ENCODE measurements around the gene MAGEA11.
"Not testable (repeated sequence)": the region's sequence is repeated elsewhere in the genome, so short reads cannot be mapped to it uniquely, and the experiment has no call there.

Gene MAGEA11

DNA sequence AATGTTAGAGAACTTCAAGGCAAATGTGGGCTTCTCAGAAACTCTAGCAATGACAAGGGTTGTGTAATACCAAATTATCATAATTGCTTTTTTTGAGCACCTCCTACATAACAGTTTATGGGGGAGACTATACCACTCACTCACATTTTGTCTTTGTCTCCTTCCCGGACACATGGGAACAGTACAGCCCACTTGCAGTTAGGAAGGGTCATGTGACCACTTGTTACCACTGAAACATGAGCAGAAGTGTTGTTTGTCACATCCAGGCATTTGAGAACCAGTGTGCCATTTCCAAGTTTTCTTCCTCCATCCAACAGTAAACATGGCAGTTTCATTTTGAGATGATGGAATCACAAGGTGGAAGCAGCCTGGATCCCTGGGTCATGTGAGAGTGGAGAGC lies 6.9 kb downstream of the MAGEA11 start:
- no peak for DNase-seq (ENCODE audit: low read depth in 2 of 2)

DNA sequence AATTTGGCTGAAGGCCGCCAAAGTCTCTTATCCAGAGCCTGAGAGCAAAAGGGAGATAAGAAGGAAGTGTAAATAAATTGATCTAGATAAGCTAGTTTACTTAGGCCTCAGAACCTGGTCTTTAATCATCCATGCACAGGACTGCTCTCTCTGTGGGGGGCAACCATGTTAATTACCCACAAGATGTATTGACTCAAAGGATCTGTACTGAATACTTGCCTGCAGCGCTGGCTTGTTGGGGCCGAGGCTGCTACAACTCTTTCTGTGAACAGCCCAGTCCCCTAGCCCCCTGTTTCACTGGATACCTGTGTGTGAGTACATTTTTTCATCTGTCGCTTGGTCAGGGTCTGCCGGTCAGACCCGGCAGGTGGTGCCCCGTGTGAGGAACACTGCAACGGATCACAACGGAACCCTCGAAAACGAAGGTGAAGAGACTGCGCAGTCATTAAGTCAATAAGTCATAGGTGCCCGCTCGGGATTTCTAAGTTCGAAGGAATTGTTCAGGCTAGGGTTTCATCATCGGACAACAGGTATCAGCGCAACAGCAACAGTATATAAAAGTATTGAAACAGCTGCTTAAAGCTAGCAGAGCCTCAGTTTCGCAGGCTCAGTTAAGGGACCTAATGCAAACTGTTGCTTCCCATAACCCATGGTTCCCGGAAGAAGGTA lies 8.3 kb downstream of the MAGEA11 start:
- no peak for DNase-seq (ENCODE audit: low read depth in 2 of 2)

DNA sequence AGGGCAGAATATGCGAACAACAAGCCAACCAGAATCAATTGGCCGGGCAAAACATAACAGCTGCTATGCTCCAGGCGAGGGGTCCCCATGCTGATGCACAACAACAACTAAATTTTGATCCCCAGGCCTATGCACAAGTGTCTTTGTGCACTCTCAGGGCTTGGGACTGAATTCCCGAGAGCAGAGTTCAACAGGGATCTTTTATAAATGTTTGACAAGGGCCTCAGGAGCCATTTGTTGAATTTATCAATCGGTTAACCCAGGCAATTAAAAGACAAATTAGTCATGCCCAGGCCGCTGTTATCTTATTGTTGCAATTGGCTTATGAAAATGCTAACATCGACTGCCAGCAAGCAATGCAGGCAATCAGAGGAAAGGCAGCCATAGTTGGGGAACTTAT lies 9.4 kb downstream of the MAGEA11 start:
- DNase-seq (ENCODE audit: low read depth in 2 of 2): not testable (repeated sequence)

DNA sequence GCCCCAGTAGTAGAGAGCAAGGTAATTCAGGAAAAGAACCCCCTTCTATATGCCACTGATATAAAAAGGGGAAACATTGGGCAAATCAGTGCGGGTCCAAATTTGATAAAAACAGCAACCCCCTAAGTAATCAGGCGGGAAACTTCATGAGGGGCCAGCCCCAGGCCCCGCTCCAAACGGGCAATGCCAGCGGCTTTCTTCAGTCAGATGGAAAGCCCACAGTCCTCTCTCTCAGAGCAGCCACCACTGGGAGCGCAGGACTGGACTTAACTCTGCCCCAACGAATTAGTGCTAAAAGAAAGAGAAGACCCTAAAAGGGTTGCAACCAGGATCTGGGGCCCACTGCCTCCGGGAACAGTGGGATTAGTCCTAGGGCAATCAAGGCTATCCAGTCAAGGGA lies 9.9 kb downstream of the MAGEA11 start:
- DNase-seq (ENCODE audit: low read depth in 2 of 2): no peak

DNA sequence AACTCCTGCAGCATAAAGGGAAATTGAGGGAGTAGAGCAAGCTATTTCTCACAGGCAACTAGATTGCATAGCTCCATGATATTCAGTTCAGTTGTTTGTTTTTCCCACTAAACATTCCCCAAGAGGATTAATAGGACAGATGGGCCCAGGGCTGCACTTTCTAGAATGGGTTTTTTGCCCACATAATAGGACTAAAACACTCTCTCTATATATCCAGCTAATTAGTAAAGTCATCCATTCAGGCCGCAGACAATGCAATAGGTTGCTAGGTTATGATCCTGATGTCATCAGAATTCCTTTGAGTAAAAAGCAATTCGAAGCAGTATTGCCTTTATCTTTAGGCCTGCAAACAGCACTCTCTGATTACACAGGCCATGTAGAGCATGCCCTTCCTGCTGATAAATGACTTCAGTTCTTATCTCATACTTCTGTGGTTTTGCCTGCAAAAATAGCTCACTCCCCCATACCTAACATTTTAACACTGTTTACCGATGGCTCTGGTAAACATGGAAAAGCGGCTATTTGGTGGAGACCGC lies 11.8 kb downstream of the MAGEA11 start:
- DNase-seq (ENCODE audit: low read depth in 2 of 2): not testable (repeated sequence)

DNA sequence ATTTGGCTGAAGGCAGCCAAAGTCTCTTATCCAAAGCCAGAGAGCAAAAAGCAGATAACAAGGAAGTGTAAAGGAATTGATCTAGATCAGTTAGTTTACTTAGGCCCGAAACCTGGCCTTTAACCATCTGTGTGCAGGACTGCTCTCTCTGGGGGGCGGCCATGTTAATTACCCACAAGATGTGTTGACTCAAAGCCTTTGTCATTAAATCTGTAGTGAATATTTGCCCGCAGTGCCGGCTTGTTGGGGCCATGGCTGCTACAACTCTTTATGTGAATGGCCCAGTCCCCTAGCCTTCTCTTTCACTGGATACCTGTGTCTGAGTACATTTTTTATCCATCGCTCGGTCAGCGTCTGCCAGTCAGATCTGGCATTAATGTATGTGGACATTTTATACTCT lies 15.4 kb downstream of the MAGEA11 start:
- DNase-seq (ENCODE audit: low read depth in 2 of 2): not testable (repeated sequence)

DNA sequence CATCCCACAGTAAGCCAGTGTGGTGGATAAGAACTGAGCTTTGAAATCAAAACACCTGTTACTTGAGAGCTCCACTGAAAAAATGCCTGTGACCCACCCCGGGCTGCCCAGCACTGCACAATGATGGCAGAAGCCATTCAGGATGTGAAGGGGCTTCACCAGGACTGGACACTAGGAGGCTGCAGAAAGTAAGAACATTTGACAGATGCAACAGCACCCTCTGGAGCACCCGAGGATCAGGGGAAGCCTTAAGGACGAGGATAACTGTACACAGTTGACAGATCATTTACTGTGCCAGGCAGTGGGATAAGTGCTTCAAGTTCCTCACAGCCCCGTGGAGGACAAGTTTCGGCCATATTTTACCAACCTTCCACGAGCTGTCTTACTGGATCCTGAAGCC lies 30.4 kb downstream of the MAGEA11 start:
- DNase-seq (ENCODE audit: low read depth in 2 of 2): not testable (repeated sequence)

DNA sequence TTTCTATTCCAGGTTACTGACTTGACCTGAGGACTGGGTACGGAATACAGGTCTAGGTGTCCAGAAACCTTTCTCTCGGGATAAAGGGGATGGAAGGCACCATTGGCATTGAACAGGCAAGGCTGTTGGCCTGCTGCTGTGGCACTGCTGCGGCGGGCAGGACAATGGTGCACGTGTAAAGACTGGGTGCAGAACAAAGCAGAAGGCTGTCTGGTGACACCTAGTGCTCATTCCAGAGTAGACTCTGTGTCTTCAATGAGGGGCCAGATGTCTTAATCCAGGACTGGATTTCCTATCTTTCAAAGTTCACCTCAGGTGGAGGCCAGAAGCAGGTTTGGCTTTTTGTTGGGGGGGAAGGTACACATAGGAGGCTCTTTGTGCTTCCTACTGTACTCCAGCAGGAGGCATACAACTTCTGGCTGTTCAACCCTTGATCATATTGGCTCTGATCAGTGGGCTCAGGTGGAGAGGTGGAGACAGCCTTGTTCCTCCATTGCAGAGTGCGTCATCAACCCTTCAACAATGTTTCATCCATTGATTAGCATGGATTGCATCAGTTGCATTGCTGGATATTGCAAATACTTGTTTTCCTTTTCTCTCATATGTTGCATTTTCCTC lies 34.6 kb downstream of the MAGEA11 start:
- DNase-seq (ENCODE audit: low read depth in 2 of 2): not testable (repeated sequence)

DNA sequence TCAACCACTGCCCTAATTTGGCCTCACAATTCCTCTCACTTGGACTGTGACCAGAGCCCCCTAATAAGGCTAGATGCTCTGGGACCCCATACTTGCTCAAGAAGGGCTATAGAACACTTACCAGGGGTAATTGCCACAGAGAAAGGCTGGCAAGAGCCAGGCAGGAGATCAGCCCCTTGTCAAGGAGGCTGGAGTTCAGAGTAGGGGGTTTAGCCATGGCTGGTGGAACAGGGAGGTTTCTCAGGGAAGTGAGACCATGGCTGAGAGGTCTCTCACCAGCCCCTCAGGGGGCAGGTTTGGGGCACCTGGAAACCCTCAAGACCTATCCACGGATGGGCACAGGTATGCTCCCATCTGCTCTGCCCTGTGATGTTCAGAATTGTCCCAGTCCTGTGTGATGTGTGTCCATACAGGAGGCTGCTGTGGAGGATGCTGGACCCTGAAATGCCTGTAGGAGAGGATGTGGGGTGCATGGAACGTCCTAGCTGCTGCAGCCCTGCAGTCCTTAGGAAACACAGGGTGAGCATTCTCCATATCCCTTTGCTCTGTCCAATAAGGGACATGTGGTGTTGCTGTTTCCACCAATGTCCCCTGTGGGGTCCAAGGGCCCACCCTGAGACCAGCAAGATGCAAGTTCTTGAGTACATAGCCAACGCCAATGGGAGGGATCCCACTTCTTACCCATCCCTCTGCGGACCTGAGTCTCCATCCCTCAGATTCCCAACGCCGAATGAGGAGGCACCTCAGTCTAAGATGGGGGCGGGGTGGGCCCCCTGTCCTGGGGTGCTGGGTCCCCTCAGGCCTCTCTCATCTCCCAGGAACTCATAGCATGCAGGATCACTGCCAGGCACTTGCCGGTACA lies 45.6 kb downstream of the MAGEA11 start:
- DNase-seq (ENCODE audit: low read depth in 2 of 2): no peak

DNA sequence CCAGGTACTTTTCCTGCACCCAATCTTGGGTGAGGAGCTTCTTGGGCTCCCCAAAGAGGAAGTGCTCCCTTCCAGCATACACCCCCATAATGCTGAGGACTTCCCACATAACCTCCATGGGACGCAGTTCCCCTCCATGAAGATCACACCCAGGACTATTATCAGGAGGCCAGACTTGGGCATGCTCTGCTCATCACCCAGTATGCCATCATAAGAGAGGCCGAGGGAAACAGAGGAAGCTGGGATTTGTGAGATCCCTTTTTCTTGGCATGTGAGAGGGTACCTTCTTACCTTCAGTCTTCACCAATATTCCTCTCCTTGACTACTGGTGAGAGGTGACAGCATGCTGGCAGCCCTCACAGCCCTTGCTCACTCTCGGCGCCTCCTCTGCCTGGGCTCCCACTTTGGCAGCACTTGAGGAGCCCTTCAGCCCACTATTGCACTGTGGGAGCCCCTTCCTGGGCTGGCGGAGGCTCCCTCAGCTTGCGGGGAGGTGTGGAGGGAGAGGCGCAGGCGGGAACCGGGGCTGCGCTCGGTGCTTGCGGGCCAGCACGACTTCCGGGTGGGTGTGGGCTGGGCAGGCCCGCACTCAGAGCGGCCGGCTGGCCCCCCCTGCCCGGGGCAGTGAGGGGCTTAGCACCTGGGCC lies 46.3 kb downstream of the MAGEA11 start:
- DNase-seq (ENCODE audit: low read depth in 2 of 2): no peak

DNA sequence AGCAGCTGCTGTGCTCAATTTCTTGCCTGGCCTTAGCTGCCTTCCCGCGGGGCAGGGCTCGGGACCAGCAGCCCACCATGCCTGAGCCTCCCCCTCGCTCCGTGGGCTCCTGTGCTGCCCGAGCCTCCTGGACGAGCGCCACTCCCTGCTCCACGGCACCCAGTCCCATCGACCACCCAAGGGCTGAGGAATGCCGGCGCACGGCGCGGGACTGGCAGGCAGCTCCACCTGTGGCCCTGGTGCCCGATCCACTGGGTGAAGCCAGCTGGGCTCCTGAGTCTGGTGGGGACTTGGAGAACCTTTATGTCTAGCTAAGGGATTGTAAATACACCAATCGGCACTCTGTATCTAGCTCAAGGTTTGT lies 46.8 kb downstream of the MAGEA11 start:
- not testable (repeated sequence) for DNase-seq (ENCODE audit: low read depth in 2 of 2)

DNA sequence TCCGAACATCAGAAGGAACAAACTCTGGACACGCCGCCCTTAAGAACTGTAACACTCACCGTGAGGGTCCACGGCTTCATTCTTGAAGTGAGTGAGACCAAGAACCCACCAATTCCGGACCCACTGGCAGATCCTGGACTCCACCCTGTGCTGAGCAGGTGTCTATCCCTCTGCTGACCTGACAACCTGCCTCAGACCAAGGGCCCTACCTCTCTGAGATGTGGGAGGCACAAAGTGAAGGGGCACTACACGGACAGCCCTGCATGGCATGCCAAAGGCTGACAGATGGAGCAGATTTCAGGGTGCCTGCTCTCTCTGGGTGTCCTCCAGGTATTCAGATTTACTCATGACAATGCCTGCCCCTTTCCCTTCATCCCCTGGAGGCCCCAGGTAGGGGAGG lies 48.0 kb downstream of the MAGEA11 start:
- DNase-seq (ENCODE audit: low read depth in 2 of 2): no peak

DNA sequence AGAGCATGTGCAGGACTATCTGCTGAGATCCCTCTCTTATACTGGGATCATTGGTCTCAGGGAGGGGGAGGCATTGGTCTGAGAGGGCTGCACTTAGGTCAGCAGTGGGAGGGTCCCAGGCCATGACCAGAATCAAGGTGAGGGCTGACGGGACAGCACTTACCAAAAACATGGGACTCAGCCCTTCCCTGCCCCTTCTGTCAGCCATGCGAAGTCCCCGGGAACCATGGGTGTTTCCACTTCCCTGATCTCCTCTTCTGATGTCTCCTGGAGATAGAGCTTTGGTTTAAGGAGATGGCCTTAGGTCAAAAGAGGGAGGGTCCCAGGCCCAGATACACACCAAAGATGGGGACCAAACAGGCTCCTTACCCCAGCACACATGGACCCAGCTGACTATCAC lies 49.1 kb downstream of the MAGEA11 start:
- DNase-seq (ENCODE audit: low read depth in 2 of 2): no peak

DNA sequence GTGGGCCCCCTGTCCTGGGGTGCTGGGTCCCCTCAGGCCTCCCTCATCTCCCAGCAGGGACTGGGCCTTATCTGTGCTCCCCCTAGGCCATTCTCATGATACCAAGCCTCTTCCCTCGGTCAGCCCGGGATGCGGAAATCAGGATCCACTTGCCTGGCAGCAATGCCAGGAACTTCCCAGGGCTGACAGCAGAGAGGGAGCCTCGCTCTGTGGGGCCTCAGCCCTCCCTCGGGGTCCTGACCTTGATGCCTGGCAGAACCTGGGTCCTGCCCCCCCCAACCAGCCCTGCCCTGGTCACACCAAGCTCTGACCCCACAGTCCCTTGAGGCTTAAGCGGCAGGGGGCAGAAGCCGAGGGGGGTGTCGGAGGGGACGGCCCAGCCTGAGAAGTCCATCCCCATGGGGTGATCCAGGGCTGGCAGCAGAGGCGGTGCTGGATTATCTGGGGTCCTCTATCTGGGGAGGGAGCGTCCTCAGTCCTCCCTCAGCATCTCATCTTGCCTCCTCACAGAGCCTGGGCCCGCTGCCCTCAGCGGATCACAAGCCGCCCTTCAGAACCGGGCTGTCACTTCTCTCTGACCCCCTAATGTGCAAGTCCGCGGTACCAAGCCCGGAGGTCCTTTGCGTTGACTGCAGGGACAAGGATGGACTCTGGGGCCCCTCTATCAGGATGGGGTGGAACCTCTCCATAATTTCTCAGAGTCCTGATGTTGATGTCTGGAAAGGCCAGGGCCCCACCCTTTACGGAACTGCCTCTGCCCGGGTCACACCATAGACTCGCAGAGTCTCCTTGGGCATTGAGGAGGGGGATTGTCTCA lies 50.2 kb downstream of the MAGEA11 start:
- not testable (repeated sequence) for DNase-seq (ENCODE audit: low read depth in 2 of 2)

DNA sequence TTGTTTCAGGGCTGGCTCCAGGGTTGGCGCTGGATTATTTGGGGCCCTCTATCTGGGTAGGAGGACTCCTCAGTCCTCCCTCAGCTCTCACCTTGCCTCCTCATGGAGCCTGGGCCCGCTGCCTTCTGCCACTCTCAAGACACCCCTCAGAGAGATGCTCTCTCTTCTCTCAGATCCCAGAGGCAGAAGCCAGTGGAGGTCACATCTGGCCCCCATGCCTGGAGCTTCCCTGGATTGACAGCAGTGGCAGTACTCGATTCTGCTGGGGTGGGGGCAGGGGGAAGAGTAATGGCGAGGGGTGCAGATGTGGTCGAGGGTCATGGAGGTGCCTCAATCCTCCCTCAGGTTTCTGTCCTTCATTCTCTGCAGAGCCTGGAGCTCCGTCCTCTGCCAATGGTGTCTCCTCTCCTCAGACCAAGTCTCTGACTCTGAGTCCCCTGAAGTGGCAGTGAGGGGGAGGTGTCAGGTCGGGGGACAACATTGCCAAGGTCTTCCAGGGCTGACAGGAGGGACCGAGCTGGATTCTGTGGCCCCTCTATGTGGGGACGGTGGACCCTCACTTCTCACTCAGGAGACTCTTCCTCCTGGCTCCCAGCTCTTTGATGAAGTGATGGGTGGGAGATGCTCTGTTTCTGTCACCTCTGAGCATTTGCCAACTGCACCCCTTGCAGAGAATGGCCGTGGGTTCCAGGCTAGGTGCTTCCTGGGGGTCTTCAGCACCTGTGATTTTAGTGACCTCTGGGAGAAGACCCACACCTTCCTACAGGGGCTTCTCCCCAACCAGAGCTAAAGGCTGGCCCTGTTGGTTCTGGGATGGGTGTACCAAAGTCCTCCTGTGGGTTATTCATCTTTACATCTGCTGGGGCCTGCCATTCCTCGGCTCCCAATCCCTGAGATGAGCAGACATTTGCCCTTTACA lies 51.1 kb downstream of the MAGEA11 start:
- DNase-seq (ENCODE audit: low read depth in 2 of 2): no peak
